Suprapubic skin (tissue), 3 donors: ENCODE data around the gene ARHGEF12.

ENCODE experiments used
- EP300 ChIP-seq: sonication (generic); formaldehyde crosslinking; IDR thresholded peaks from one replicate; pipeline ENCODE4 v1.6.1; 2017; ENCODE audit warnings: antibody characterized with exemption
- POLR2A ChIP-seq, 2 donors: fragments of 450-650 bp; IDR thresholded peaks; one replicate each; pipeline ENCODE4 v1.6.1; 2017; ENCODE audit warnings: antibody characterized with exemption in 2 of 2, mild to moderate bottlenecking in 2 of 2, moderate library complexity in 2 of 2
- TF ChIP-seq, protein P1 (sequence below), 2 donors: fragments of 200-600 bp in 1 of 2; fragments of 450-650 bp in 1 of 2; sonication (generic) in 1 of 2; IDR thresholded peaks; one replicate each; pipeline ENCODE4 v1.5.1; 2016 to 2019; ENCODE audit warnings: antibody characterized with exemption in 2 of 2, mild to moderate bottlenecking in 1 of 2, moderate library complexity in 1 of 2

DNA sequence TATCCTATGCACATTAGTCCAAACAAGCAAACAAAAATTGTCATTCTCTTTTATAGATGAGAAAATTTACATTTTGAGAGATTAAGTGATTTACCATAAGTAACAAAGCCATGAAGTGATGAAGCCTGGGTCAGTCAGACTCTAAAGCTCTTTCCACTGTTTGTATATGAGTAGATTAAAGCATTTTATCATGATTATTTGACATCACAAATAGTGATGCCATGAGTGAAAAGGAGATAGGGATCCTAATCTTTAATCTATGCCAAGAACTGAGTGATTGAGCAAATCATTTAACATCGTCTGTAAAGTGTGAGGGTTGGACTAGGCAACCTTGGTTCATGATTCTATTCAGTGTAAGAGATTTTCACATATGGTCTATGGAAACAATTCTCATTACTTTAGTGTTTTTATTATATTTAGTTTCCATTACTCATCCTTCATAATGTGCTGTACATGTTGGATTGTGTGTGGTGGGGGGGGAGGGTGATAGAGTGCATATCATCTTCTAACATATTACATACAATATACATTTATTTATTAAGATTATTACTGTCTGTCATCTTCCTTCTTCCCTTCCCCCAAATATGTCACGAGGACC, 50.7 kb downstream of the ARHGEF12 start:
- TF ChIP-seq EP300 (no peak), POLR2A (IDR thresholded peaks at IDR 0.05) (no peak)
- TF ChIP-seq, protein P1, sequence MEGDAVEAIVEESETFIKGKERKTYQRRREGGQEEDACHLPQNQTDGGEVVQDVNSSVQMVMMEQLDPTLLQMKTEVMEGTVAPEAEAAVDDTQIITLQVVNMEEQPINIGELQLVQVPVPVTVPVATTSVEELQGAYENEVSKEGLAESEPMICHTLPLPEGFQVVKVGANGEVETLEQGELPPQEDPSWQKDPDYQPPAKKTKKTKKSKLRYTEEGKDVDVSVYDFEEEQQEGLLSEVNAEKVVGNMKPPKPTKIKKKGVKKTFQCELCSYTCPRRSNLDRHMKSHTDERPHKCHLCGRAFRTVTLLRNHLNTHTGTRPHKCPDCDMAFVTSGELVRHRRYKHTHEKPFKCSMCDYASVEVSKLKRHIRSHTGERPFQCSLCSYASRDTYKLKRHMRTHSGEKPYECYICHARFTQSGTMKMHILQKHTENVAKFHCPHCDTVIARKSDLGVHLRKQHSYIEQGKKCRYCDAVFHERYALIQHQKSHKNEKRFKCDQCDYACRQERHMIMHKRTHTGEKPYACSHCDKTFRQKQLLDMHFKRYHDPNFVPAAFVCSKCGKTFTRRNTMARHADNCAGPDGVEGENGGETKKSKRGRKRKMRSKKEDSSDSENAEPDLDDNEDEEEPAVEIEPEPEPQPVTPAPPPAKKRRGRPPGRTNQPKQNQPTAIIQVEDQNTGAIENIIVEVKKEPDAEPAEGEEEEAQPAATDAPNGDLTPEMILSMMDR (IDR thresholded peaks at IDR 0.05) = no peak
